Calu3 (cell line): Measurements from ENCODE around the gene TMLHE. TPM values are rescaled to one million over a fixed set of nuclear protein-coding genes. Genes with fewer than 3 reads are reported as not detected.

Experiments used
- BruUV-seq: library from RNA; stranded (reverse); fragments of 400-500 nt; replicated peaks from 2 replicates; lab custom pipeline; 2021; lab: Mats Ljungman, UMichigan
- CTCF ChIA-PET: fragments of 300-600 bp; sonication (Branson Sonifier 250); formaldehyde crosslinking; loops from one replicate; lab custom pipeline; 2022; ENCODE audit warnings: antibody characterized with exemption; lab: Charles Lee
- DNase-seq: peaks from one replicate; pipeline ENCODE4 v3.0.0; 2022
- H3K27ac Mint-ChIP-seq: one replicate; pipeline ENCODE4 v1.8.0; 2022; ENCODE audit warnings: mixed read lengths; ENCODE audit not compliant: unreplicated experiment
- H3K27me3 Mint-ChIP-seq: one replicate; pipeline ENCODE4 v1.8.0; 2022; ENCODE audit warnings: mixed read lengths; ENCODE audit not compliant: unreplicated experiment
- H3K36me3 Mint-ChIP-seq: one replicate; pipeline ENCODE4 v1.8.0; 2022; ENCODE audit warnings: mild to moderate bottlenecking, moderate library complexity, mixed read lengths; ENCODE audit not compliant: insufficient read depth, unreplicated experiment
- H3K4me1 Mint-ChIP-seq: one replicate; pipeline ENCODE4 v1.8.0; 2022; ENCODE audit warnings: mild to moderate bottlenecking, low read depth, mixed read lengths; ENCODE audit not compliant: unreplicated experiment
- H3K4me3 Mint-ChIP-seq: one replicate; pipeline ENCODE4 v1.8.0; 2022; ENCODE audit warnings: mild to moderate bottlenecking, low read depth, moderate library complexity, mixed read lengths; ENCODE audit not compliant: unreplicated experiment
- H3K9me3 Mint-ChIP-seq: one replicate; pipeline ENCODE4 v1.8.0; 2022; ENCODE audit warnings: low read depth, mixed read lengths; ENCODE audit not compliant: unreplicated experiment
- intact Hi-C: fragments of 100-400 bp; cut with micrococcal nuclease; formaldehyde crosslinking; loops from one replicate; pipeline ENCODE4 v1.10.0; 2022; ENCODE audit not compliant: unreplicated experiment
- total RNA-seq: library from RNA; stranded (reverse); gene quantifications from 2 replicates; pipeline ENCODE4 v1.2.3, GENCODE V29; 2022
- TF ChIP-seq, protein P1 (sequence below): fragments of 200-600 bp; IDR thresholded peaks from one replicate; pipeline ENCODE4 v1.8.0; 2022; ENCODE audit warnings: antibody characterized with exemption; ENCODE audit not compliant: unreplicated experiment

Gene TMLHE
- total RNA-seq, 1 experiment from 2014 or later, result 21.3 TPM

DNA sequence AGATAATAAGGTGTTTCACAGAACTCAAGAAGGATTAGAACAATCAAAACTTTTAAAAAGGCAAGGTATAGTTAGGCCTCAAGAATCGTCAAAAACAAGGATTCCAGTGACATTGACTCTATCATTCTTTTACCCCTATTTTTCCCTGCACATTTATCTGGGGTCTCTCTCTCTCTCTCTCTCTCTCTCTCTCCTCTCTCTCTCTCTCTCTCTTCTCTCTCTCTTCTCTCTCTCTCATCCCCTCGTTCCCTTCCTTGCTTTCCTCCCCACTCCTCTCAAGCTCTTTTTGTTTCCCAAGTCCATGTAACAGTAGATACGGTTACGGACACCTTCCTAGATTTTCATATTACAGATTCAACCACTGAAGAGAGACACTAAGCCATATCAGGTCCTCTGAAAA lies 3.2 kb upstream of the TMLHE start:
- intact Hi-C loops, result no loop called here
- H3K36me3 Mint-ChIP-seq, result peaks cover 15% of the 10 kb centered on the region
- H3K27me3 Mint-ChIP-seq, result no peaks in the 10 kb centered on the region
- no peak overlapping the region for H3K4me3 Mint-ChIP-seq
- no peak for DNase-seq
- no peaks in the 10 kb centered on the region for H3K4me1 Mint-ChIP-seq
- BruUV-seq, result no TSS peak
- CTCF ChIA-PET, result no interaction called here
- peaks cover 2% of the 10 kb centered on the region for H3K9me3 Mint-ChIP-seq
- no peak overlapping the region for H3K27ac Mint-ChIP-seq
- TF ChIP-seq, protein P1, sequence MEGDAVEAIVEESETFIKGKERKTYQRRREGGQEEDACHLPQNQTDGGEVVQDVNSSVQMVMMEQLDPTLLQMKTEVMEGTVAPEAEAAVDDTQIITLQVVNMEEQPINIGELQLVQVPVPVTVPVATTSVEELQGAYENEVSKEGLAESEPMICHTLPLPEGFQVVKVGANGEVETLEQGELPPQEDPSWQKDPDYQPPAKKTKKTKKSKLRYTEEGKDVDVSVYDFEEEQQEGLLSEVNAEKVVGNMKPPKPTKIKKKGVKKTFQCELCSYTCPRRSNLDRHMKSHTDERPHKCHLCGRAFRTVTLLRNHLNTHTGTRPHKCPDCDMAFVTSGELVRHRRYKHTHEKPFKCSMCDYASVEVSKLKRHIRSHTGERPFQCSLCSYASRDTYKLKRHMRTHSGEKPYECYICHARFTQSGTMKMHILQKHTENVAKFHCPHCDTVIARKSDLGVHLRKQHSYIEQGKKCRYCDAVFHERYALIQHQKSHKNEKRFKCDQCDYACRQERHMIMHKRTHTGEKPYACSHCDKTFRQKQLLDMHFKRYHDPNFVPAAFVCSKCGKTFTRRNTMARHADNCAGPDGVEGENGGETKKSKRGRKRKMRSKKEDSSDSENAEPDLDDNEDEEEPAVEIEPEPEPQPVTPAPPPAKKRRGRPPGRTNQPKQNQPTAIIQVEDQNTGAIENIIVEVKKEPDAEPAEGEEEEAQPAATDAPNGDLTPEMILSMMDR, result no peak

DNA sequence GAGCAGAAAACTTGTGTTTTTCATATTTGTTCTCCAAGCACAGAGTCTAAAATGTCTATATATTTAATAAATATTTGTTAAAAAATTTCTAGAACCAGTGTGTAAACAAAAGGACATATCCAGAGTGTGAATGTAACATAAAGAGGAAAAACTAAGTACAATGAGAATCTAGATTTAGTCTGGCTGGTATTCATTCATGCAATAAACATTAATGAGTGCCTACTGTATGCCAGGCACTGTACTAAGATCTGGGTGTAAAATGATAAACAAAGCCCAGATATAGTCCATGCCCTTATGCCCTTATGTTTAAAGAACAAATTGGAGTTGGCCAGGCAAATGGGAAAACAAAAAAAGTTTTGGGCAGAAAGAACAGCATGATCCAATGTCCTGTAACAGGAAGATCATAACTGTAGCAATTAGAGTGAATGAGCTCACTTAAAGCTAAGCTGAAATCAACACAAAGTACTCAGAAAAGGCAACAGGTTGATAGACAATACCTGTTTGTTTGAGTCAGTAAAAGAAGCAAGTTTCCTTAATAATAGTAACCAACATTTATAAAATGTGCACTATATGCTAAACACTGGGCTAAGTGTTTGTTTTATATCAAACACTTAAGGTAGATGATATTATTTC lies 1.3 kb upstream of the TMLHE start:
- BruUV-seq, result no TSS peak
- TF ChIP-seq, protein P1, result no peak
- Mint-ChIP-seq H3K36me3 (peaks cover 15% of the 10 kb centered on the region), H3K27ac (no peak overlapping the region), H3K9me3 (peaks cover 2% of the 10 kb centered on the region), H3K4me1 (no peaks in the 10 kb centered on the region), H3K4me3 (no peak overlapping the region), H3K27me3 (no peaks in the 10 kb centered on the region)
- intact Hi-C loops, result no loop called here
- CTCF ChIA-PET, result no interaction called here
- DNase-seq, result no peak

DNA sequence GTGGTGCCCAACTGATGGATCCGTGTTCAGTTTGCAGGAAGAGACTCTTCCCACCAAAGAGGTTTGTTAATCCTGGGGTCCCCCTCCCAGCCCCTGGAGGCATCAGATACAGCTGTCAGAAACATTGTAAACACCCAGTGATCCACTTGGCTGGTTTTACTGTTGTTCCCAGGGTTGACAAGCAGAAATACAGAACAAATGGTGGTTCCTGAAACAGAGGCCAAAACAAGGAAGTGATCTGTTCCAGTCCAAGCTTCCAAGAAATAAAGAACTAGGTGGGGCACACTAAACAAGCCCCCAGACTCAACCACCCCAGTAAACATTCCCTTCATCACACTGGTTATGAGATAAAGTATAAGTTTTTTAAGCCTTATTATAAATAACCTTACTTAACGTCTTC lies 1.4 kb downstream of the TMLHE start:
- CTCF ChIA-PET, result no interaction called here
- Mint-ChIP-seq H3K27me3 (no peaks in the 10 kb centered on the region), H3K27ac (no peak overlapping the region), H3K36me3 (peaks cover 15% of the 10 kb centered on the region), H3K4me3 (peak overlapping the region; percentile 86), H3K4me1 (no peaks in the 10 kb centered on the region), H3K9me3 (peaks cover 4% of the 10 kb centered on the region)
- no peak for DNase-seq
- intact Hi-C loops, result no loop called here
- BruUV-seq, result no TSS peak
- TF ChIP-seq, protein P1, result no peak

GRCh38 chrX:155592981-155593380 lies 19.8 kb downstream of the TMLHE start:
- Mint-ChIP-seq H3K9me3 (peaks cover 12% of the 10 kb centered on the region), H3K27me3 (no peaks in the 10 kb centered on the region), H3K4me3 (no peak overlapping the region), H3K4me1 (no peaks in the 10 kb centered on the region), H3K27ac (no peak overlapping the region), H3K36me3 (no peaks in the 10 kb centered on the region)
- TF ChIP-seq, protein P1, result no peak
- no TSS peak for BruUV-seq
- CTCF ChIA-PET, result no interaction called here
- no peak for DNase-seq
- intact Hi-C loops, result no loop called here
